ENCODE measurements around the gene AUTS2.

AUTS2 gene

GRCh38 chr7:70098905-70099672, 500.8 kb downstream of the AUTS2 start:
- DNase-seq: no peak

- no peak for DNase-seq
Measured at GRCh38 chr7:70104243-70104642, 506.0 kb downstream of the AUTS2 start.

DNA sequence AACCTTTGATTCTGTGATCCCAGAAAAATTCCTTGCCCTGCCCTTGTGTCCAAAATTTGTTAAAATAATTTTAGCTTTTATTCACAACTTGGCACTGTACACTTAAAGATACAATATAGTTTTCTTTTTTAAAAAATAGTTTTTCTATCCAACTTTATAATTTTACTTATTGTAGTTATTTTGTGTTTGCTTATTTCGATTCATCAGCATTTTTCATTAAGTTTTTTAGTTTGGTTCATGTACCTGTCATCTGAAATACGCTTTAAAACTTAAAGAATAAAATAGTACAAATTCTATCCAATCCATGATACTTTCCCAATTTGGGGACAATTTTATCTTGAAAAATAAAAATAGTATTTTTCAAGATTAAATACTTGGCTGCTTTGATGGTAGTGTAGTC, 514.8 kb downstream of the AUTS2 start:
- DNase-seq: no peak

- no peak for DNase-seq
Measured at GRCh38 chr7:70113536-70113935, 515.3 kb downstream of the AUTS2 start.

DNA sequence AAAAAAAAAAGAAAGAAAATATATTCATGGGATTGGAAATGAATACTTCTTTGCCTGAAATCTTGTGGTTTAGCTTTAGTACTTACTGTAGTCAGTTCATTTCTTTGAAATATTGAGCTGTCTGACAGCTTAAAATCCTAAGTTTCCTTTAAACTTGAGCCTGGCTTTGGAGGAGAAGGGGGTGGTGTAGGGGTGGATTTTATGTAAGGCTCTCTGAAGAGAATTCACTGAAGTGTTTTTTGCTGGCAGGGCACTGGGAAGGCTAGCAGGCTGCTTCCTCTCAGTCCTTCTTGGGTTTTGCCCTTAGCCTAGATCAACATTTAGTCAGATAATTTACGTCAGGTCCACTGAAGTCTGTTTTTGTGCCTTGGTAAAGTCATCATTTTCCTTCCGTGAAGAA, 516.5 kb downstream of the AUTS2 start:
- DNase-seq: no peak

DNA sequence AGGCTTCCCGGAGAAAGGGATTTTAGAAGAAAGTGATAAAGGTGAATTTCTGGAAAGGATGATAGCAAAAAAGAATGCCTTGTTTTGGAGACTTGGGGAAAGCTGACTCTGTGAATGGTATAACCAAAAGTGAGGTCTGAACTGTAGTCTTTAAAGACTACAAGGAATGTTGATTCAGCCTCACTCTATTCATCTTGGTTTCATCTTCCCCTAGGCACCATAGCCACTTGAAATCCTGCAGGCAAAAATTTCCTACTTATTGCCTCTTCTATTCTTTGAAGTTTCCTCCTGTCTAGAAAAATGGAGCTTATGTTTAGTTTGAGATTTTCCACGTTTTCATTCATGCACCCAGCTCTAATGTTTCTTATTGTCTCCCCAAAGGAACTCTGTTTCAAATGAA, 518.0 kb downstream of the AUTS2 start:
- DNase-seq: no peak

DNA sequence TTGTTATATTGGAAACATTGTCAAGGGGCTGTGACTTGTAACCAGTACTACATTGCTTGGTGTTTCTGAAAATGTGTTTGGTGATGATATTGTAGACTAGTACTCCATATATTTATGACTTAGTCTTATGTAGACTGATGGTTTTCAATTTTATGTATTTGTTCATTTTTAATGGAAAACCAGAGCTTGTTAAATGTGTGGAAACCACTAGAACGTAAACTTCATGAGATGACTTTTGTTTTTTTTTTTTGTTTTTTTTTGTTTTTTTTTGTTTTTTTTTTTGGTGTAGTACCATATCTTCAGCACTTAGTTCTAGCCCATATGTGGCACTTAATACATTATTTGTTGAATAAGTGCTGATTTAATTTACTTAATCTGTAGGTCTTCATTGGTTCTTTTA, 518.6 kb downstream of the AUTS2 start:
- no peak for DNase-seq

DNA sequence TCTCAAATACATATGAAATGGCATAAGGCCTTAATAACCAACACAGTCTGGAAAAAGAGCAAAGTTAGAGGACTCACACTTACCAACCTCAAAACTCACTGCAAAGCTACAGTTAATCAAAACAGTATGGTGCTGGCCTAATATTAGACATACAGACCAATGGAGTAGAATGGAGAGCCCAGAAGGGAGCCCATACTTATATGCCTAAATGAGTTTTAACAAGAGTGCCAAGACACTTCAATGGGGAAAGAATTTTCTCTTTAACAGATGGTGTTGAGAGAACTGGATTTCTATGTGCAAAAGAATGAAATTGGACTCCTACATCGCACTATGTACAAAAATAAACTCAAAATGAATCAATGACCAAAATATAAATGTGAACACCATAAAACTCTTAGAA, 522.6 kb downstream of the AUTS2 start:
- no peak for DNase-seq

- DNase-seq: peak; percentile 14
Measured at GRCh38 chr7:70131817-70132216, 533.5 kb downstream of the AUTS2 start.

DNA sequence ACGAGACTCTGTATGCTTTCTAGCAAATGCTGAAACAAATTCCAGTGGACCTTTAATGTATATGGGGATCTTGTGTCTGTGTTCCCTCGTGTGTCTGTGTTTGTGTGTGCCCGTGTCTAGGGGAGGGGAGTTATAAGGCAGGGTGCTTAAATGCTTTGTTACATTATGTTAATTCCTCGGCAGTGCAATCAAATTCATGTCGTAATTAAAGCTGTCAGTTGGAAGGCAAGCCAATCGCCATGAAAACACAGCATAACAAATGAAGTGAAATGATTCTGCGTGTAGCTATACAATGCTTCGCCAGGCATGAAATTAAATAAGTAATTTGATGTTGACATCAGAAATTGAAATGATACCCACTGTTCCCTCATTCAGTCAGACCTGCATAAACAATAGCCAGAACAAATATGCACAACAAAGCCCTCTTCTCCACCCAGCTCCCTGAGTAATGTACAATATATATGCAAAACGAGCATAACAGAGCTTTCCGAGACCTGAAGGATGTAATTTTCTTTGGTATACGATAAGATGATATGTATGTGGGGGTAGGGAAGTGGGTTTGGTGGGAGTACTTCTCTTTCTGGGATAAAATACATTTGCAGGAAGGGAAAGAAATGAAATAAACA, 534.1 kb downstream of the AUTS2 start:
- DNase-seq: no peak

DNA sequence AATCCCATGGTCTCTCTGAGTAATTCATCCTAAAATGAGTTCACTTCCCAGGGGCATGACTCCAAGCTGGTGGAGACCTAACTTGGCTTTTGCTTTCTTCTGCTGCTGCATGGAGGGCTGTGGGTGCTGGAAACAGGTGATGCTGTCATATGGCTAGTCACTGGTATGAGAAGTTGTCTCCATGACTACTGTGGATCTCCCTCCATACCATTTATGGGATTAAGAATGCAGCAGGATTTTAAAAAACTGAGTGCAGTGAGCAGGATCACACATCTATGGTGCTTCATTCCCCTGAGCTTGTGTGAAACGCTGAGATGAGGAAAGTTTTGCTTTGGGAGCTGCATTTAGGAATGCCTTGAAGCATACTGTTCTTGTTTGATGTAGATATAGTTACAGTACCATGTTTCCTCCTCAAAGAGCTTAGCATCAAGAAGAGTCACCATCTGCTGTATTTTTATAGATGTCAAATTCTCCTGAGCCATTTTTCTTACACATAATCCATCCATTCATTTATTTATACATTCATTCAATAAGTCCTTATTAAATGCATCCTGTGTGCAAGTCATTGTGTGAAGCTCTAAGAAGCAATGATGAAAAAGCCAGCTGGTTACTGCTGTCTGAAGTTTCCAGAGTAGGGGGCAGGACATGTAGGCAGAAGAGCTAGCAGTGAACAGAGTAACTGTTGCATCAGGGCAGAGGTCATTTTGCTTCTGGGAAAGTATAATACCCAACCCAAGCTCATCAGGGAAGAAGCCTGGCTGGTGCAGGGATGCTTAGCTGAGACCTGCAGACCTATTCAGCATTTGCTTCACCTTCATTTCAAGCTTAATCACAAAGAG, 534.8 kb downstream of the AUTS2 start:
- DNase-seq: peak; percentile 47

- peak; percentile 98 for DNase-seq
Measured at GRCh38 chr7:70134029-70134770, 535.9 kb downstream of the AUTS2 start.

GRCh38 chr7:70135656-70136055, 537.4 kb downstream of the AUTS2 start:
- peak; percentile 88 for DNase-seq

- no peak for DNase-seq
Measured at GRCh38 chr7:70137126-70137525, 538.9 kb downstream of the AUTS2 start.

- no peak for DNase-seq
Measured at GRCh38 chr7:70142247-70142932, 544.1 kb downstream of the AUTS2 start.

GRCh38 chr7:70143075-70144044, 545.1 kb downstream of the AUTS2 start:
- peak; percentile 8 for DNase-seq

GRCh38 chr7:70148997-70149396, 550.7 kb downstream of the AUTS2 start:
- DNase-seq: no peak

DNA sequence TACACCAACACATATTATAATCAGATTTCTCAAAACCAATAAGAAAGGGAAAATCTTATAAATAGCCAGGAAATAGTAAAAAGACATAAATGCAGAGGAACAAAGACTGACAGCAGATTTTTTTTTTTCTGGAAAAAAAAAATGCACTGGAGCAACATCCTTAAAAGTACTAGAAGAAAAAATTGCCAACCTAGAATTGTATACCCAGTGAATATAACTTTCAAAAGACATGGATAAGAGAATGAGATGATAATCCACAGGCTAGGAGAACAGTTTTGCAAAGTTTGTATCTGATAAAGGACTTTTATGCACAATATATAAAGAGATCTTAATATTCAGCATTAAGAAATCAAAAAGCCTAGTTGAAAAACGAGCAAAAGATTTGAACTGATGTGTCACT, 554.0 kb downstream of the AUTS2 start:
- no peak for DNase-seq

DNA sequence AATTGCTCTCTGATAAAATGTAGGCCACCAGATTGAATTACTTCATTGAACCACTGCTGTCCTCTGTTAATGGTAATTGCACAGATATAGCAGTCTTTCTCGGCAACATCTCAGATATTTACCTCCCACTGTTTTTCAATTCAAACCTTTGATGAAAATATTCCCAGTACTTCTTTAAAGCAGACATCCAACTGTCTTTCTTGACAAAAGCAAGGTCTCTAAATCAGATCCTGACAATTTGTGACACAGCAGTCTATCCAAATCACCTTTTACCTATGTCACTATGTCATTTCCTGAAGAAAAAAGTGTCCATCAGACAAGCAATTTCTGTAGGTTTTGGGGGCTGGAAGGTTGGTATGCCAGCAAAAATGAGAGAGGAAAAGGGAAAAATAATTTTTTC, 555.7 kb downstream of the AUTS2 start:
- no peak for DNase-seq

- DNase-seq: no peak
Measured at GRCh38 chr7:70154521-70155180, 556.4 kb downstream of the AUTS2 start.

DNA sequence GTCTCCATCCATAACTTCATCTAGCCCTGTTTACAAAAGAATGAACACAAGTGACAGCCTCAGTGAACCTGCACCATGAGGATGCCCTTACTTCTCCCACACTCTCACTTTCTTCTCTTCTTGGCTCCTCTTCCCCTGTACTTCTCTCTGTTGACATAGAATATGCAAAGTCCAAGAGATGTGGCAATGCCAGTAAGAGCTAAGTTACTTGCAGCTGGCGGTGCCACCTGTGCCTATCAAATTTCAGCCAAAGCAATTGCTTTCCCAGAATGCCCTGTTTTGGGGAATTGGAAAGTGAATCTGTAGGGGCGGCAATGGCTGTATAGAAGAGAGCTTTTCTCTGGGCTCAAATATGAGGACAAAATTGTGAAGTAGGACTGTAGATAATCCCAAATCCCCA, 557.8 kb downstream of the AUTS2 start:
- no peak for DNase-seq
